Hindlimb muscle (tissue), 1 donor: ENCODE measurements around the gene IL12RB2. TPM values are rescaled to one million over a fixed set of nuclear protein-coding genes. Genes with fewer than 3 reads are reported as not detected.
A peak's percentile ranks its signal among the peaks of the same experiment; 100 is the strongest.
"Not testable (repeated sequence)": the region's sequence is repeated elsewhere in the genome, so short reads cannot be mapped to it uniquely, and the experiment has no call there.

ENCODE experiments used
- DNase-seq: peaks from one replicate; pipeline ENCODE4 v3.0.0-alpha.2; 2013
- polyA plus RNA-seq: library from polyadenylated mRNA; unstranded; fragments of 120-200 nt; gene quantifications from one replicate; pipeline ENCODE4 v1.2.1, GENCODE V29; 2013; ENCODE audit not compliant: insufficient read length

Gene IL12RB2
- polyA plus RNA-seq, 1 donor, result 1.8 TPM

- DNase-seq, result no peak
Observed at GRCh38 chr1:67434491-67434890, 126.8 kb downstream of the IL12RB2 start.

GRCh38 chr1:67436511-67437055, 128.9 kb downstream of the IL12RB2 start:
- no peak for DNase-seq

GRCh38 chr1:67437961-67438360, 130.3 kb downstream of the IL12RB2 start:
- DNase-seq, result no peak

- no peak for DNase-seq
Observed at GRCh38 chr1:67439277-67440029, 131.8 kb downstream of the IL12RB2 start.

GRCh38 chr1:67440339-67440738, 132.7 kb downstream of the IL12RB2 start:
- DNase-seq, result no peak

GRCh38 chr1:67441183-67441582, 133.5 kb downstream of the IL12RB2 start:
- peak; percentile 26 for DNase-seq

GRCh38 chr1:67441739-67442281, 134.1 kb downstream of the IL12RB2 start:
- DNase-seq, result no peak

GRCh38 chr1:67446014-67446413, 138.3 kb downstream of the IL12RB2 start:
- not testable (repeated sequence) for DNase-seq

Other genes with a start within 250 kb of the IL12RB2 start
- gene C1orf141, start 172.9 kb upstream of the IL12RB2 start, polyA plus RNA-seq, result not detected
- not detected for gene IL23R, start 141.4 kb upstream of the IL12RB2 start, polyA plus RNA-seq
- 437 TPM for gene SERBP1, start 122.5 kb downstream of the IL12RB2 start, polyA plus RNA-seq